ENCODE measurements around the gene SARS2. TPM values are rescaled to one million over a fixed set of nuclear protein-coding genes. Genes with fewer than 3 reads are reported as not detected.

The SARS2 gene
- total RNA-seq, 1 experiment from 2014 or later, result 57.4 TPM

GRCh38 chr19:38891771-38892170 is 38.8 kb downstream of the SARS2 start:
- H3K4me3 Mint-ChIP-seq, result peak overlapping the region in 1 of 2 experiments; percentile 20; a peak in 1 of 5 replicates
- no peak for DNase-seq

More at GRCh38 chr19:38891771-38892170, 38.8 kb downstream of the SARS2 start:
- Histone ChIP-seq H3T11ph (ENCODE audit: low read length) (no peak overlapping the region), H3K14ac (ENCODE audit: insufficient read depth, low read length) (no peak overlapping the region), H4K8ac (replicated peaks; ENCODE audit: insufficient read length, low read depth, low read length) (no peak overlapping the region), H2BK12ac (ENCODE audit: insufficient read length, low read depth, low read length) (no peak overlapping the region), H3K23ac (ENCODE audit: insufficient read length, low read depth, low read length) (no peak overlapping the region), H3K18ac (ENCODE audit: insufficient read length, low read depth, low read length) (no peak overlapping the region), H2AK5ac (ENCODE audit: insufficient read length, low read length) (no peak overlapping the region), H3K9me3 (ENCODE audit: control insufficient read depth, low read depth, low read length) (no peaks in the 10 kb centered on the region), H2AFZ (ENCODE audit: low read length) (no peak overlapping the region), H3K27ac (ENCODE audit: insufficient read length, low read depth, low read length) (no peak overlapping the region), H4K20me1 (ENCODE audit: control insufficient read depth, insufficient read depth, insufficient read length) (no peaks in the 10 kb centered on the region), H2BK15ac (ENCODE audit: low read depth, low read length) (no peak overlapping the region), H3K4me1 (ENCODE audit: insufficient read depth, low read length) (no peaks in the 10 kb centered on the region), H4K91ac (ENCODE audit: insufficient read length, low read depth, low read length) (no peak overlapping the region), H3K9ac (ENCODE audit: extremely low read depth, insufficient read length, low read length) (no peak overlapping the region), H3K79me2 (ENCODE audit: insufficient read depth, low read length) (no peaks in the 10 kb centered on the region), H3K79me1 (ENCODE audit: insufficient read depth, low read depth, low read length, poor library complexity, severe bottlenecking) (no peaks in the 10 kb centered on the region), H2BK5ac (ENCODE audit: insufficient read length, low read length) (no peak overlapping the region), H4K5ac (ENCODE audit: insufficient read length, low read depth, low read length) (no peak overlapping the region), H2BK120ac (ENCODE audit: low read depth, low read length, poor library complexity, severe bottlenecking) (no peak overlapping the region), H3K4me2 (ENCODE audit: insufficient read depth, insufficient read length, low read length) (no peak overlapping the region), H3K23me2 (ENCODE audit: insufficient read length, low read depth, low read length, poor library complexity, severe bottlenecking) (no peaks in the 10 kb centered on the region), H3K4ac (ENCODE audit: low read depth, low read length) (no peak overlapping the region), H2BK20ac (ENCODE audit: low read depth, low read length, poor library complexity, severe bottlenecking) (no peak overlapping the region), H3K56ac (ENCODE audit: insufficient read length, low read depth, low read length) (no peak overlapping the region), H3K27me3 (ENCODE audit: insufficient read depth, low read length) (no peaks in the 10 kb centered on the region)
- H3K27me3 Mint-ChIP-seq (ENCODE audit: low read depth), result no peaks in the 10 kb centered on the region; the same call in 1 of the 2 replicates
- H3K36me3 Mint-ChIP-seq (ENCODE audit: insufficient read depth in 1 of 3, low read depth in 3 of 3), result no peaks in the 10 kb centered on the region
- no peaks in the 10 kb centered on the region for H3K9me3 Mint-ChIP-seq
- no CpG with 5 or more reads among the region's 6 CpGs for WGBS (ENCODE audit: extremely low coverage, insufficient read length, low lambda C conversion rate)
- no peaks in the 10 kb centered on the region for H3K4me1 Mint-ChIP-seq
- H3K27ac Mint-ChIP-seq, result no peak overlapping the region
- no peak for TF ChIP-seq CTCF (conservative IDR thresholded peaks at IDR 0.05)
